SK-N-SH (cell line): Measurements from ENCODE around the gene FAM227A.

Experiments
- CTCF ChIP-seq: fragments of 200-600 bp; sonication (generic); IDR thresholded peaks from 2 replicates; pipeline ENCODE4 v1.6.1; 2017; ENCODE audit warnings: antibody characterized with exemption, mild to moderate bottlenecking, moderate library complexity
- ELF1 ChIP-seq: IDR thresholded peaks from 2 replicates; pipeline ENCODE4 v1.4.0; 2012
- EP300 ChIP-seq, 2 experiments: IDR thresholded peaks; 2 replicates each; pipeline versions ENCODE4 v1.4.0 to v1.6.1; 2012; ENCODE audit warnings: borderline replicate concordance in 1 of 2, low read depth in 1 of 2, low read length in 1 of 2
- MXI1 ChIP-seq: IDR thresholded peaks from 2 replicates; pipeline ENCODE4 v1.6.1; 2012; ENCODE audit warnings: mild to moderate bottlenecking, low read depth, low read length, improper control_type of control experiment
- TCF12 ChIP-seq: IDR thresholded peaks from 2 replicates; pipeline ENCODE4 v1.4.0; 2012
- TF ChIP-seq, protein P1 (sequence below): fragments of 150-350 bp; IDR thresholded peaks from 2 replicates; pipeline ENCODE4 v1.6.1; 2017; ENCODE audit warnings: antibody characterized with exemption, low read length, low read depth, borderline replicate concordance

- no peak for TF ChIP-seq ELF1
- no peak for TF ChIP-seq TCF12
- TF ChIP-seq EP300 (IDR thresholded peaks at IDR 0.05; ENCODE audit: borderline replicate concordance in 1 of 2, low read depth in 1 of 2, low read length in 1 of 2) = no peak
- TF ChIP-seq, protein P1, sequence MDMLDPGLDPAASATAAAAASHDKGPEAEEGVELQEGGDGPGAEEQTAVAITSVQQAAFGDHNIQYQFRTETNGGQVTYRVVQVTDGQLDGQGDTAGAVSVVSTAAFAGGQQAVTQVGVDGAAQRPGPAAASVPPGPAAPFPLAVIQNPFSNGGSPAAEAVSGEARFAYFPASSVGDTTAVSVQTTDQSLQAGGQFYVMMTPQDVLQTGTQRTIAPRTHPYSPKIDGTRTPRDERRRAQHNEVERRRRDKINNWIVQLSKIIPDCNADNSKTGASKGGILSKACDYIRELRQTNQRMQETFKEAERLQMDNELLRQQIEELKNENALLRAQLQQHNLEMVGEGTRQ = no peak
- no peak for TF ChIP-seq MXI1
- TF ChIP-seq CTCF = no peak
These were observed 41.4 kb upstream of the FAM227A start for GRCh38 chr22:38697425-38698089.
